CD14-positive monocyte (primary cell): Measurements from ENCODE around the gene SFT2D2. TPM values are rescaled to one million over a fixed set of nuclear protein-coding genes. Genes with fewer than 3 reads are reported as not detected.

Experiments used
- DNase-seq, 3 donors: peaks; one replicate each; pipeline ENCODE4 v3.0.0-alpha.2; 2011 to 2022
- H2AFZ ChIP-seq: 2 replicates; pipeline ENCODE4 v1.6.0; 2012; ENCODE audit warnings: mild to moderate bottlenecking, low read depth, low read length, inconsistent platforms; ENCODE audit not compliant: insufficient read depth, poor library complexity, severe bottlenecking
- H3K27ac ChIP-seq, 2 donors: 1 replicate in 1 of 2; 2 replicates in 1 of 2; pipeline ENCODE4 v1.5.1; 2012 to 2013; ENCODE audit warnings: low read length in 2 of 2, control low read depth in 1 of 2, inconsistent platforms in 1 of 2, low read depth in 1 of 2, mild to moderate bottlenecking in 1 of 2
- H3K27me3 ChIP-seq, 2 donors: one replicate each; pipeline versions ENCODE4 v1.6.0 to v1.6.1; 2011 to 2013; ENCODE audit warnings: low read length in 2 of 2; ENCODE audit not compliant: control insufficient read depth in 2 of 2, insufficient read depth in 2 of 2
- H3K36me3 ChIP-seq, 2 donors: replicated peaks in 1 of 2; 1 replicate in 1 of 2; 2 replicates in 1 of 2; pipeline versions ENCODE4 v1.5.1 to v1.6.1; 2012 to 2013; ENCODE audit warnings: low read length in 2 of 2, control low read depth in 1 of 2, inconsistent platforms in 1 of 2, mild to moderate bottlenecking in 1 of 2; ENCODE audit not compliant: insufficient read depth in 2 of 2, control insufficient read depth in 1 of 2
- H3K4me1 ChIP-seq, 2 donors: 1 replicate in 1 of 2; 2 replicates in 1 of 2; pipeline versions ENCODE4 v1.5.1 to v1.6.1; 2012 to 2013; ENCODE audit warnings: low read length in 2 of 2, control low read depth in 1 of 2, inconsistent platforms in 1 of 2, mild to moderate bottlenecking in 1 of 2, moderate library complexity in 1 of 2; ENCODE audit not compliant: insufficient read depth in 2 of 2, control insufficient read depth in 1 of 2
- H3K4me2 ChIP-seq: replicated peaks from 2 replicates; pipeline ENCODE3; 2012; ENCODE audit warnings: low read length, moderate library complexity, mild to moderate bottlenecking; ENCODE audit not compliant: poor library complexity, severe bottlenecking; ENCODE audit errors: extremely low read depth
- H3K4me3 ChIP-seq, 3 experiments: fragments of 200-600 bp in 1 of 3; sonication (generic) in 1 of 3; replicated peaks in 1 of 3; 1 replicate in 2 of 3; 2 replicates in 1 of 3; pipeline ENCODE4 v1.5.1; 2011 to 2013; ENCODE audit warnings: low read length in 3 of 3, mild to moderate bottlenecking in 3 of 3, control low read depth in 2 of 3, low read depth in 2 of 3, inconsistent platforms in 1 of 3, moderate library complexity in 1 of 3
- H3K79me2 ChIP-seq: 2 replicates; pipeline ENCODE4 v1.6.0; 2012; ENCODE audit warnings: mild to moderate bottlenecking, control low read depth, inconsistent platforms, low read length, moderate library complexity; ENCODE audit not compliant: insufficient read depth
- H3K9ac ChIP-seq: 2 replicates; pipeline ENCODE4 v1.6.0; 2017; ENCODE audit warnings: low read length, mild to moderate bottlenecking; ENCODE audit not compliant: insufficient read depth, poor library complexity, severe bottlenecking
- H3K9me3 ChIP-seq, 2 donors: replicated peaks in 1 of 2; 1 replicate in 1 of 2; 2 replicates in 1 of 2; pipeline versions ENCODE4 v1.5.1 to v1.6.1; 2012 to 2013; ENCODE audit warnings: low read length in 2 of 2, control low read depth in 1 of 2; ENCODE audit not compliant: control insufficient read depth in 1 of 2, insufficient read depth in 1 of 2
- H4K20me1 ChIP-seq: 2 replicates; pipeline ENCODE4 v1.6.0; 2012; ENCODE audit warnings: mild to moderate bottlenecking, low read length, control low read depth, moderate library complexity; ENCODE audit not compliant: insufficient read depth
- H3K27ac Mint-ChIP-seq, 7 donors: one replicate each; pipeline ENCODE4 v1.8.0; 2020; ENCODE audit warnings: mild to moderate bottlenecking in 7 of 7, mixed read lengths in 7 of 7, moderate library complexity in 6 of 7, inconsistent platforms in 2 of 7
- H3K27me3 Mint-ChIP-seq, 3 donors: one replicate each; pipeline ENCODE4 v1.8.0; 2021 to 2022; ENCODE audit warnings: low read depth in 3 of 3, mild to moderate bottlenecking in 3 of 3, mixed read lengths in 3 of 3, moderate library complexity in 3 of 3, inconsistent platforms in 1 of 3
- H3K36me3 Mint-ChIP-seq, 2 donors: one replicate each; pipeline ENCODE4 v1.8.0; 2020; ENCODE audit warnings: mixed read lengths in 2 of 2, inconsistent platforms in 1 of 2, mild to moderate bottlenecking in 1 of 2
- H3K4me1 Mint-ChIP-seq: one replicate; pipeline ENCODE4 v1.8.0; 2020; ENCODE audit warnings: mild to moderate bottlenecking, mixed read lengths
- H3K4me3 Mint-ChIP-seq, 2 donors: one replicate each; pipeline ENCODE4 v1.8.0; 2020; ENCODE audit warnings: mild to moderate bottlenecking in 2 of 2, mixed read lengths in 2 of 2, moderate library complexity in 1 of 2
- H3K9me3 Mint-ChIP-seq, 7 donors: one replicate each; pipeline ENCODE4 v1.8.0; 2020 to 2022; ENCODE audit warnings: mixed read lengths in 7 of 7, mild to moderate bottlenecking in 6 of 7, moderate library complexity in 6 of 7, inconsistent platforms in 2 of 7
- WGBS: methylation state at CpG from one replicate; pipeline ENCODE4 v1.1.5; 2013; ENCODE audit warnings: missing lambda C conversion rate; ENCODE audit not compliant: insufficient coverage; 5-methylcytosine and 5-hydroxymethylcytosine counted together
- intact Hi-C, 2 donors: fragments of 100-400 bp; cut with micrococcal nuclease; formaldehyde crosslinking; loops; one replicate each; pipeline versions ENCODE4 v1.15.0 to v1.15.1; 2023
- polyA plus RNA-seq, 3 donors: library from polyadenylated mRNA; depleted of rRNA in 1 of 3; unstranded in 2 of 3; stranded (reverse) in 1 of 3; fragments of 300-500 nt in 2 of 3; fragments of >200 nt in 1 of 3; fragmentation: Illumina TruSeq in 2 of 3; gene quantifications; 1 replicate in 2 of 3; 2 replicates in 1 of 3; pipeline ENCODE4 v1.2.3, GENCODE V29; 2012 to 2021
- TF ChIP-seq, protein P1 (sequence below): fragments of 200-600 bp; IDR thresholded peaks from one replicate; pipeline ENCODE4 v1.8.0; 2022; ENCODE audit warnings: antibody characterized with exemption, mild to moderate bottlenecking

The SFT2D2 gene
- polyA plus RNA-seq, 3 donors, result 23.7 to 46.6 (median 34.9) TPM

- H2AFZ ChIP-seq, result no peak overlapping the region
- Mint-ChIP-seq H3K4me3 (no peak overlapping the region), H3K9me3 (no peaks in the 10 kb centered on the region), H3K27ac (peak overlapping the region in 1 of 7 donors; percentile 50), H3K27me3 (no peaks in the 10 kb centered on the region), H3K4me1 (peaks cover 6% of the 10 kb centered on the region), H3K36me3 (peaks cover 0 to 7% of the 10 kb centered on the region in 2 donors)
- TF ChIP-seq, protein P1, sequence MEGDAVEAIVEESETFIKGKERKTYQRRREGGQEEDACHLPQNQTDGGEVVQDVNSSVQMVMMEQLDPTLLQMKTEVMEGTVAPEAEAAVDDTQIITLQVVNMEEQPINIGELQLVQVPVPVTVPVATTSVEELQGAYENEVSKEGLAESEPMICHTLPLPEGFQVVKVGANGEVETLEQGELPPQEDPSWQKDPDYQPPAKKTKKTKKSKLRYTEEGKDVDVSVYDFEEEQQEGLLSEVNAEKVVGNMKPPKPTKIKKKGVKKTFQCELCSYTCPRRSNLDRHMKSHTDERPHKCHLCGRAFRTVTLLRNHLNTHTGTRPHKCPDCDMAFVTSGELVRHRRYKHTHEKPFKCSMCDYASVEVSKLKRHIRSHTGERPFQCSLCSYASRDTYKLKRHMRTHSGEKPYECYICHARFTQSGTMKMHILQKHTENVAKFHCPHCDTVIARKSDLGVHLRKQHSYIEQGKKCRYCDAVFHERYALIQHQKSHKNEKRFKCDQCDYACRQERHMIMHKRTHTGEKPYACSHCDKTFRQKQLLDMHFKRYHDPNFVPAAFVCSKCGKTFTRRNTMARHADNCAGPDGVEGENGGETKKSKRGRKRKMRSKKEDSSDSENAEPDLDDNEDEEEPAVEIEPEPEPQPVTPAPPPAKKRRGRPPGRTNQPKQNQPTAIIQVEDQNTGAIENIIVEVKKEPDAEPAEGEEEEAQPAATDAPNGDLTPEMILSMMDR, result no peak
- H3K4me2 ChIP-seq, result no peak overlapping the region
- H3K9me3 ChIP-seq, result no peaks in the 10 kb centered on the region
- no peaks in the 10 kb centered on the region for H3K27me3 ChIP-seq
- no peak overlapping the region for H3K9ac ChIP-seq
- H3K79me2 ChIP-seq, result no peaks in the 10 kb centered on the region
- H3K4me3 ChIP-seq, result no peak overlapping the region
- no peaks in the 10 kb centered on the region for H4K20me1 ChIP-seq
- no peak for DNase-seq
- no peak overlapping the region for H3K27ac ChIP-seq
- H3K36me3 ChIP-seq, result no peaks in the 10 kb centered on the region
- no peaks in the 10 kb centered on the region for H3K4me1 ChIP-seq
- WGBS, result 95% methylated on average over 7 of the region's 15 CpGs
- intact Hi-C loops, result no loop called here
Measured at GRCh38 chr1:168291222-168291837, 65.5 kb downstream of the SFT2D2 start.

DNA sequence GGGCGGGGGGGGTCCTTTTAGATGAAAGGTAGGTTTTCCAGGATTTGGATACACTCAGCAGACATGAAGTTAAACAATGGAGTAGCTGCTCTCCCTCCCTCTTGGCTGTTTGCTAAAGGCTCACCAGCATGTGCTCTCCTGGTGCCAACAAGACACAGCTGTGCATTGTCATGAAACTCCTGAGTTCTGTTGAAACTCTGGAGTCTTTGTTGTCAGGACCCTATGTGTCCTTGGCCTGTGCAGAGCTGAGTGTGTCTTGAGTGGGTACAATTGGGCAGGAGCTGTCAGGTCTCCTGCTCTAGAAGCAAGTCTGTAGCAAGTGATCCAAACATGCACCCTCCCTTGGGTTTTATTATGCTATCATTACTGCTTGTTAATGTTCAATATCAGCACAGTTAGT is 67.6 kb downstream of the SFT2D2 start:
- Histone ChIP-seq H3K4me2 (no peak overlapping the region), H3K79me2 (no peaks in the 10 kb centered on the region), H3K4me1 (no peaks in the 10 kb centered on the region), H3K27me3 (no peaks in the 10 kb centered on the region), H3K27ac (no peak overlapping the region), H3K9me3 (no peaks in the 10 kb centered on the region), H3K4me3 (no peak overlapping the region), H3K36me3 (no peaks in the 10 kb centered on the region), H3K9ac (no peak overlapping the region), H2AFZ (no peak overlapping the region), H4K20me1 (no peaks in the 10 kb centered on the region)
- no CpG with 5 or more reads among the region's 1 CpG for WGBS
- peaks cover 0 to 2% (median 0%) of the 10 kb centered on the region in 3 donors for H3K27me3 Mint-ChIP-seq
- peaks cover 0 to 4% (median 0%) of the 10 kb centered on the region in 7 donors for H3K9me3 Mint-ChIP-seq
- H3K4me3 Mint-ChIP-seq, result no peak overlapping the region
- TF ChIP-seq, protein P1, result no peak
- peaks cover 2 to 7% of the 10 kb centered on the region in 2 donors for H3K36me3 Mint-ChIP-seq
- no peak for DNase-seq
- intact Hi-C loops, result no loop called here
- H3K27ac Mint-ChIP-seq, result peak overlapping the region in 1 of 7 donors; percentile 31
- H3K4me1 Mint-ChIP-seq, result no peaks in the 10 kb centered on the region
